Karpas-422 (cell line): ENCODE measurements around the gene KMT2C. TPM values are rescaled to one million over a fixed set of nuclear protein-coding genes. Genes with fewer than 3 reads are reported as not detected.

Source experiments
- DNase-seq: peaks from one replicate; pipeline ENCODE4 v3.0.0-alpha.2; 2015
- H2AFZ ChIP-seq: fragments of 200-600 bp; sonication (generic); 2 replicates; pipeline ENCODE4 v1.6.1; 2014; ENCODE audit warnings: antibody characterized with exemption, low read length, mixed read lengths
- H3K27ac ChIP-seq: fragments of 200-600 bp; sonication (generic); 2 replicates; pipeline ENCODE4 v1.5.1; 2014; ENCODE audit warnings: mild to moderate bottlenecking, low read length, moderate library complexity
- H3K27me3 ChIP-seq: fragments of 200-600 bp; sonication (generic); 2 replicates; pipeline ENCODE4 v1.6.1; 2014; ENCODE audit warnings: low read length, mixed read lengths
- H3K36me3 ChIP-seq: fragments of 200-600 bp; sonication (generic); 2 replicates; pipeline ENCODE4 v1.6.1; 2014; ENCODE audit warnings: low read length, mixed read lengths; ENCODE audit not compliant: insufficient read depth
- H3K4me1 ChIP-seq: fragments of 200-600 bp; sonication (generic); 2 replicates; pipeline ENCODE4 v1.6.1; 2014; ENCODE audit warnings: mild to moderate bottlenecking, low read length, mixed read lengths
- H3K4me2 ChIP-seq: fragments of 200-600 bp; sonication (generic); 2 replicates; pipeline ENCODE4 v1.6.1; 2014; ENCODE audit warnings: low read length, low read depth, mild to moderate bottlenecking; ENCODE audit not compliant: poor library complexity, severe bottlenecking
- H3K4me3 ChIP-seq: fragments of 200-600 bp; sonication (generic); 2 replicates; pipeline ENCODE4 v1.5.1; 2014; ENCODE audit warnings: mild to moderate bottlenecking, antibody characterized with exemption, low read length, mixed read lengths
- H3K79me2 ChIP-seq: fragments of 200-600 bp; sonication (generic); 2 replicates; pipeline ENCODE4 v1.6.1; 2014; ENCODE audit warnings: mild to moderate bottlenecking, low read length, mixed read lengths
- H3K9ac ChIP-seq: fragments of 200-600 bp; sonication (generic); 2 replicates; pipeline ENCODE4 v1.6.0; 2014; ENCODE audit warnings: low read length
- H3K9me2 ChIP-seq: fragments of 200-600 bp; sonication (generic), shearing (Covaris generic); replicated peaks from 2 replicates; pipeline ENCODE4 v1.6.0; 2014; ENCODE audit warnings: mild to moderate bottlenecking, low read length, moderate library complexity; ENCODE audit not compliant: insufficient read depth
- H3K9me3 ChIP-seq: fragments of 300-700, 200-600 bp; sonication (generic); 2 replicates; pipeline ENCODE4 v1.6.1; 2014; ENCODE audit warnings: low read length, mixed read lengths
- H4K20me1 ChIP-seq: fragments of 200-600 bp; sonication (generic); 2 replicates; pipeline ENCODE4 v1.6.1; 2014; ENCODE audit warnings: mild to moderate bottlenecking, antibody characterized with exemption, low read length, low read depth; ENCODE audit not compliant: insufficient read depth
- total RNA-seq: library from RNA; depleted of rRNA; stranded (reverse); fragments of >200 nt; shearing (Covaris generic); gene quantifications from 2 replicates; pipeline ENCODE4 v1.2.3, GENCODE V29; 2014; ENCODE audit warnings: low replicate concordance

Gene KMT2C
- total RNA-seq, 1 experiment from 2014 or later = 70.7 TPM

- Histone ChIP-seq H3K27ac (no peak overlapping the region), H3K4me1 (no peaks in the 10 kb centered on the region), H3K9me3 (no peaks in the 10 kb centered on the region), H3K27me3 (no peaks in the 10 kb centered on the region), H3K9me2 (no peaks in the 10 kb centered on the region), H3K4me2 (no peak overlapping the region), H3K79me2 (no peaks in the 10 kb centered on the region), H2AFZ (no peak overlapping the region), H3K9ac (no peak overlapping the region), H3K4me3 (no peak overlapping the region), H3K36me3 (peaks cover 35% of the 10 kb centered on the region; the same call in 1 of the 2 replicates), H4K20me1 (no peaks in the 10 kb centered on the region)
- DNase-seq = no peak
These were observed 318.4 kb downstream of the KMT2C start for GRCh38 chr7:152117356-152117755.

- no peaks in the 10 kb centered on the region for H3K4me1 ChIP-seq
- no peaks in the 10 kb centered on the region for H3K9me3 ChIP-seq
- no peaks in the 10 kb centered on the region for H3K27me3 ChIP-seq
- H3K4me2 ChIP-seq = no peak overlapping the region
- H3K27ac ChIP-seq = no peak overlapping the region
- H3K9ac ChIP-seq = no peak overlapping the region
- H2AFZ ChIP-seq = no peak overlapping the region
- H3K4me3 ChIP-seq = no peak overlapping the region
- H3K9me2 ChIP-seq = no peaks in the 10 kb centered on the region
- no peak for DNase-seq
- no peaks in the 10 kb centered on the region for H3K79me2 ChIP-seq
- peaks cover 19% of the 10 kb centered on the region; the same call in 1 of the 2 replicates for H3K36me3 ChIP-seq
- no peaks in the 10 kb centered on the region for H4K20me1 ChIP-seq
These were observed 320.6 kb downstream of the KMT2C start for GRCh38 chr7:152115021-152115718.

GRCh38 chr7:152112829-152113228 is 323.0 kb downstream of the KMT2C start:
- Histone ChIP-seq H2AFZ (no peak overlapping the region), H3K4me2 (no peak overlapping the region), H3K36me3 (peaks cover 3% of the 10 kb centered on the region; the same call in 1 of the 2 replicates), H3K9ac (no peak overlapping the region), H3K27me3 (no peaks in the 10 kb centered on the region), H3K27ac (no peak overlapping the region), H3K4me3 (no peak overlapping the region), H3K9me2 (no peaks in the 10 kb centered on the region), H3K9me3 (no peaks in the 10 kb centered on the region), H4K20me1 (no peaks in the 10 kb centered on the region), H3K4me1 (no peaks in the 10 kb centered on the region), H3K79me2 (no peaks in the 10 kb centered on the region)
- DNase-seq = no peak

GRCh38 chr7:152108359-152108758 is 327.4 kb downstream of the KMT2C start:
- Histone ChIP-seq H3K9me2 (no peaks in the 10 kb centered on the region), H3K79me2 (no peaks in the 10 kb centered on the region), H3K9ac (no peak overlapping the region), H3K4me2 (no peak overlapping the region), H4K20me1 (no peaks in the 10 kb centered on the region), H3K9me3 (no peaks in the 10 kb centered on the region), H3K27me3 (no peaks in the 10 kb centered on the region), H2AFZ (no peak overlapping the region), H3K36me3 (no peaks in the 10 kb centered on the region; the same call in 1 of the 2 replicates), H3K4me3 (no peak overlapping the region), H3K27ac (no peak overlapping the region), H3K4me1 (no peaks in the 10 kb centered on the region)
- no peak for DNase-seq

- Histone ChIP-seq H3K9ac (no peak overlapping the region), H2AFZ (no peak overlapping the region), H4K20me1 (no peaks in the 10 kb centered on the region), H3K27ac (no peak overlapping the region), H3K36me3 (no peaks in the 10 kb centered on the region; the same call in 1 of the 2 replicates), H3K9me3 (no peaks in the 10 kb centered on the region), H3K27me3 (no peaks in the 10 kb centered on the region), H3K4me1 (no peaks in the 10 kb centered on the region), H3K4me2 (no peak overlapping the region), H3K9me2 (no peaks in the 10 kb centered on the region), H3K4me3 (no peak overlapping the region), H3K79me2 (no peaks in the 10 kb centered on the region)
- DNase-seq = no peak
These were observed 327.9 kb downstream of the KMT2C start for GRCh38 chr7:152107945-152108344.

GRCh38 chr7:152106990-152107389 is 328.8 kb downstream of the KMT2C start:
- Histone ChIP-seq H3K9me3 (no peaks in the 10 kb centered on the region), H3K9me2 (no peaks in the 10 kb centered on the region), H3K36me3 (no peaks in the 10 kb centered on the region; the same call in 1 of the 2 replicates), H3K4me2 (no peak overlapping the region), H3K4me3 (no peak overlapping the region), H2AFZ (no peak overlapping the region), H3K27ac (no peak overlapping the region), H3K27me3 (no peaks in the 10 kb centered on the region), H4K20me1 (no peaks in the 10 kb centered on the region), H3K4me1 (no peaks in the 10 kb centered on the region), H3K79me2 (no peaks in the 10 kb centered on the region), H3K9ac (no peak overlapping the region)
- no peak for DNase-seq

GRCh38 chr7:152105205-152105604 is 330.6 kb downstream of the KMT2C start:
- H3K9ac ChIP-seq = no peak overlapping the region
- H3K9me2 ChIP-seq = no peaks in the 10 kb centered on the region
- no peak for DNase-seq
- H3K9me3 ChIP-seq = no peaks in the 10 kb centered on the region
- no peaks in the 10 kb centered on the region for H4K20me1 ChIP-seq
- no peaks in the 10 kb centered on the region for H3K36me3 ChIP-seq
- H2AFZ ChIP-seq = no peak overlapping the region
- H3K4me3 ChIP-seq = no peak overlapping the region
- H3K4me1 ChIP-seq = no peaks in the 10 kb centered on the region
- H3K27ac ChIP-seq = no peak overlapping the region
- no peaks in the 10 kb centered on the region for H3K27me3 ChIP-seq
- H3K79me2 ChIP-seq = no peaks in the 10 kb centered on the region
- no peak overlapping the region for H3K4me2 ChIP-seq

GRCh38 chr7:152103691-152104090 is 332.1 kb downstream of the KMT2C start:
- Histone ChIP-seq H3K4me1 (no peaks in the 10 kb centered on the region), H3K27me3 (no peaks in the 10 kb centered on the region), H3K79me2 (no peaks in the 10 kb centered on the region), H4K20me1 (no peaks in the 10 kb centered on the region), H3K27ac (no peak overlapping the region), H3K4me2 (no peak overlapping the region), H3K9ac (no peak overlapping the region), H3K9me3 (no peaks in the 10 kb centered on the region), H2AFZ (no peak overlapping the region), H3K4me3 (no peak overlapping the region), H3K36me3 (no peaks in the 10 kb centered on the region), H3K9me2 (no peaks in the 10 kb centered on the region)
- no peak for DNase-seq
